CD4-positive, alpha-beta T cell (primary cell): ENCODE data around the gene CELF4. TPM values are rescaled to one million over a fixed set of nuclear protein-coding genes. Genes with fewer than 3 reads are reported as not detected.

Source experiments
- ATAC-seq: fragments of 200-7000 bp; cut with Tn5 transposase; one replicate; pipeline ENCODE4 v1.10.0; 2022; ENCODE audit warnings: mild to moderate bottlenecking; ENCODE audit not compliant: poor library complexity
- CTCF ChIA-PET: fragments of 350-600 bp; sonication (Branson Sonifier 250); formaldehyde crosslinking; loops from one replicate; lab custom pipeline; 2021; ENCODE audit warnings: antibody characterized with exemption, inconsistent platforms; lab: Charles Lee
- POLR2A ChIA-PET: fragments of 350-600 bp; sonication (Branson Sonifier 250); formaldehyde crosslinking; loops from one replicate; lab custom pipeline; 2021; ENCODE audit warnings: antibody characterized with exemption, inconsistent platforms; lab: Charles Lee
- DNase-seq, 14 experiments: peaks; one replicate each; pipeline ENCODE4 v3.0.0-alpha.2; 2013 to 2020; ENCODE audit warnings: mixed read lengths in 2 of 14
- H3K27ac ChIP-seq, 2 donors: one replicate each; pipeline versions ENCODE4 v1.5.1 to v1.7.0; 2013; ENCODE audit warnings: low read length in 2 of 2, low read depth in 1 of 2, mild to moderate bottlenecking in 1 of 2
- H3K27me3 ChIP-seq, 2 experiments: 1 replicate in 1 of 2; 2 replicates in 1 of 2; pipeline versions ENCODE4 v1.6.1 to v1.7.0; 2013; ENCODE audit warnings: low read length in 2 of 2, control low read depth in 1 of 2, mild to moderate bottlenecking in 1 of 2, moderate library complexity in 1 of 2; ENCODE audit not compliant: insufficient read depth in 2 of 2, control insufficient read depth in 1 of 2
- H3K36me3 ChIP-seq: one replicate; pipeline ENCODE4 v1.6.1; 2013; ENCODE audit warnings: low read length, control low read depth; ENCODE audit not compliant: insufficient read depth
- H3K4me1 ChIP-seq: one replicate; pipeline ENCODE4 v1.6.1; 2013; ENCODE audit warnings: low read length, control low read depth; ENCODE audit not compliant: insufficient read depth
- H3K4me3 ChIP-seq: one replicate; pipeline ENCODE4 v1.5.1; 2013; ENCODE audit warnings: mild to moderate bottlenecking, low read length, moderate library complexity
- H3K9me3 ChIP-seq, 2 experiments: 1 replicate in 1 of 2; 2 replicates in 1 of 2; pipeline versions ENCODE4 v1.6.1 to v1.7.0; 2013; ENCODE audit warnings: low read length in 2 of 2, mild to moderate bottlenecking in 2 of 2, control low read depth in 1 of 2, moderate library complexity in 1 of 2; ENCODE audit not compliant: control insufficient read depth in 1 of 2, insufficient read depth in 1 of 2
- H3K27ac Mint-ChIP-seq: one replicate; pipeline ENCODE4 v1.8.0; 2020; ENCODE audit warnings: mixed read lengths
- H3K27me3 Mint-ChIP-seq: one replicate; pipeline ENCODE4 v1.8.0; 2021; ENCODE audit warnings: mixed read lengths
- H3K36me3 Mint-ChIP-seq: one replicate; pipeline ENCODE4 v1.8.0; 2021; ENCODE audit warnings: low read depth, mixed read lengths
- H3K4me1 Mint-ChIP-seq: one replicate; pipeline ENCODE4 v1.8.0; 2021; ENCODE audit warnings: low read depth, mixed read lengths
- H3K4me3 Mint-ChIP-seq: one replicate; pipeline ENCODE4 v1.8.0; 2020; ENCODE audit warnings: mild to moderate bottlenecking, mixed read lengths
- H3K9me3 Mint-ChIP-seq: one replicate; pipeline ENCODE4 v1.8.0; 2020; ENCODE audit warnings: mixed read lengths
- CTCF ChIP-seq: fragments of 200-600 bp; IDR thresholded peaks from one replicate; pipeline ENCODE4 v1.8.0; 2022; ENCODE audit warnings: antibody characterized with exemption, mild to moderate bottlenecking
- intact Hi-C, 2 experiments: fragments of 100-400 bp; cut with DNase I in 1 of 2; cut with micrococcal nuclease in 1 of 2; formaldehyde crosslinking; loops; one replicate each; pipeline versions ENCODE4 v1.15.1 to v1.9.0; 2023 to 2025; cut with DNase I, micrococcal nuclease
- total RNA-seq, 174 experiments: library from RNA in 2 of 174; stranded (reverse) in 2 of 174; gene quantifications; one replicate each; pipeline ENCODE4 v1.2.3 and lab custom pipeline; 2021 to 2026

CELF4 gene
- total RNA-seq, 2 experiments from 2014 or later: not detected

- no peak for DNase-seq
- H3K9me3 ChIP-seq: peaks cover 0 to 23% of the 10 kb centered on the region in 2 experiments
- Mint-ChIP-seq H3K9me3 (no peaks in the 10 kb centered on the region), H3K4me3 (no peak overlapping the region), H3K36me3 (no peaks in the 10 kb centered on the region), H3K27me3 (peaks cover 33% of the 10 kb centered on the region), H3K4me1 (no peaks in the 10 kb centered on the region), H3K27ac (no peak overlapping the region)
- CTCF ChIA-PET: no interaction called here
- no peak for TF ChIP-seq CTCF
- H3K27ac ChIP-seq: no peak overlapping the region
- no peaks in the 10 kb centered on the region for H3K4me1 ChIP-seq
- peaks cover 0 to 2% of the 10 kb centered on the region in 2 experiments for H3K27me3 ChIP-seq
- intact Hi-C loops: no loop called here
- no peak for ATAC-seq
- H3K36me3 ChIP-seq: no peaks in the 10 kb centered on the region
- no peak overlapping the region for H3K4me3 ChIP-seq
- POLR2A ChIA-PET: no interaction called here
Measured at GRCh38 chr18:37544217-37544616, 21.4 kb downstream of the CELF4 start.

- Histone ChIP-seq H3K27ac (no peak overlapping the region), H3K4me1 (no peaks in the 10 kb centered on the region), H3K36me3 (no peaks in the 10 kb centered on the region), H3K4me3 (no peak overlapping the region), H3K9me3 (peaks cover 0 to 27% of the 10 kb centered on the region in 2 experiments), H3K27me3 (peaks cover 2 to 8% of the 10 kb centered on the region in 2 experiments)
- H3K9me3 Mint-ChIP-seq: no peaks in the 10 kb centered on the region
- H3K4me1 Mint-ChIP-seq: no peaks in the 10 kb centered on the region
- no peak for ATAC-seq
- no peaks in the 10 kb centered on the region for H3K36me3 Mint-ChIP-seq
- intact Hi-C loops: no loop called here
- DNase-seq: no peak
- no peak overlapping the region for H3K4me3 Mint-ChIP-seq
- H3K27ac Mint-ChIP-seq: no peak overlapping the region
- no peak for TF ChIP-seq CTCF
- ChIA-PET CTCF (no interaction called here), POLR2A (no interaction called here)
- peaks cover 42% of the 10 kb centered on the region for H3K27me3 Mint-ChIP-seq
Measured at GRCh38 chr18:37543321-37543720, 22.3 kb downstream of the CELF4 start.

- Histone ChIP-seq H3K27ac (no peak overlapping the region), H3K4me1 (peaks cover 6% of the 10 kb centered on the region), H3K4me3 (no peak overlapping the region), H3K27me3 (peaks cover 6 to 11% of the 10 kb centered on the region in 2 experiments), H3K36me3 (no peaks in the 10 kb centered on the region), H3K9me3 (peaks cover 0 to 35% of the 10 kb centered on the region in 2 experiments)
- H3K36me3 Mint-ChIP-seq: no peaks in the 10 kb centered on the region
- no peak overlapping the region for H3K4me3 Mint-ChIP-seq
- DNase-seq: no peak
- ChIA-PET CTCF (no interaction called here), POLR2A (no interaction called here)
- no peak for TF ChIP-seq CTCF
- no peak overlapping the region for H3K27ac Mint-ChIP-seq
- no peak for ATAC-seq
- no peaks in the 10 kb centered on the region for H3K4me1 Mint-ChIP-seq
- intact Hi-C loops: no loop called here
- H3K27me3 Mint-ChIP-seq: peaks cover 44% of the 10 kb centered on the region
- no peaks in the 10 kb centered on the region for H3K9me3 Mint-ChIP-seq
Measured at GRCh38 chr18:37541517-37541916, 24.1 kb downstream of the CELF4 start.
